Hepatocyte (in vitro differentiated cells): Measurements from ENCODE around the gene PPP1R12A.

ENCODE experiments used
- EZH2 ChIP-seq: fragments of 200-600 bp; sonication (generic); IDR thresholded peaks from 2 replicates; pipeline ENCODE4 v1.6.1; 2016; ENCODE audit warnings: antibody characterized with exemption, mild to moderate bottlenecking, borderline replicate concordance
- TF ChIP-seq, protein P1 (sequence below): fragments of 200-600 bp; sonication (generic); IDR thresholded peaks from 2 replicates; pipeline ENCODE4 v1.5.1; 2016; ENCODE audit warnings: antibody characterized with exemption, mild to moderate bottlenecking; ENCODE audit not compliant: poor library complexity

DNA sequence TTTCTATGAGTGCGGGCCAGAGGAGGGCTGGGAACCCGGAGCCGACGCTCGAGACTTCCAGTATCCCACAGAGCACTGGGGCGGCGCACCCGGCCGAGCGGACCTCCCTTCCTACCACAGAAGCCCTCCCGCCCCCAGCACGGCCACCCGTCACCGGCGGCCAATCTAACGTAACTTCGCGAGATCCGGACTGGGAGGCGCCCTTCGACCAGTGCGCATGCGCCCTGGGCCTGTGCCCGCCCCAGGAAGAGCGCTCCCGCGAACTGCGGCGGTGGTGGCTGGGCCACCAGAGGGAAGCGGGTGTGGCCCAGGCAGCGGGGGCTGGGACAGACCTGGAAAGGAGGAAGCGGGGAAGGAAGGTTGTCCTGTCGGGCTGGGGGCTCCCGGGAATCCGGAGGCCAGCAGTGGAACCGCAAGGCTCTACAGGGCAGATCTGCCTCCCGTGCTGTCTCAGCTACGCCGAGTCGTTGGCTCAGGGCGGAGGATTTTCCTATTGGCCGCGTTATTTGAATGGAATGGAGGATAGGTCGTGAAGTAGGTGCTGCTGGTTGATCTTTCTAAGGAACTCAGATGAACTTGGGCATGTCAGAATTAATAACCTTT is at the start of gene PPP1R12A:
- TF ChIP-seq EZH2, result no peak
- TF ChIP-seq, protein P1, sequence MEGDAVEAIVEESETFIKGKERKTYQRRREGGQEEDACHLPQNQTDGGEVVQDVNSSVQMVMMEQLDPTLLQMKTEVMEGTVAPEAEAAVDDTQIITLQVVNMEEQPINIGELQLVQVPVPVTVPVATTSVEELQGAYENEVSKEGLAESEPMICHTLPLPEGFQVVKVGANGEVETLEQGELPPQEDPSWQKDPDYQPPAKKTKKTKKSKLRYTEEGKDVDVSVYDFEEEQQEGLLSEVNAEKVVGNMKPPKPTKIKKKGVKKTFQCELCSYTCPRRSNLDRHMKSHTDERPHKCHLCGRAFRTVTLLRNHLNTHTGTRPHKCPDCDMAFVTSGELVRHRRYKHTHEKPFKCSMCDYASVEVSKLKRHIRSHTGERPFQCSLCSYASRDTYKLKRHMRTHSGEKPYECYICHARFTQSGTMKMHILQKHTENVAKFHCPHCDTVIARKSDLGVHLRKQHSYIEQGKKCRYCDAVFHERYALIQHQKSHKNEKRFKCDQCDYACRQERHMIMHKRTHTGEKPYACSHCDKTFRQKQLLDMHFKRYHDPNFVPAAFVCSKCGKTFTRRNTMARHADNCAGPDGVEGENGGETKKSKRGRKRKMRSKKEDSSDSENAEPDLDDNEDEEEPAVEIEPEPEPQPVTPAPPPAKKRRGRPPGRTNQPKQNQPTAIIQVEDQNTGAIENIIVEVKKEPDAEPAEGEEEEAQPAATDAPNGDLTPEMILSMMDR, result no peak
